H1 (cell line): ENCODE measurements around the gene RIBC1. TPM values are rescaled to one million over a fixed set of nuclear protein-coding genes. Genes with fewer than 3 reads are reported as not detected.

Experiments used
- BRCA1 ChIP-seq: IDR thresholded peaks from 2 replicates; pipeline ENCODE4 v1.6.1; 2012; ENCODE audit warnings: low read depth, low read length, improper control_type of control experiment
- polyA plus RNA-seq, 7 experiments: library from polyadenylated mRNA; depleted of rRNA in 3 of 7; stranded (reverse) in 5 of 7; unstranded in 2 of 7; fragments of >200 nt in 5 of 7; fragments of 200-250 nt in 2 of 7; gene quantifications; 1 replicate in 5 of 7; 2 replicates in 1 of 7; 4 replicates in 1 of 7; pipeline versions ENCODE4 v1.2.1 to v1.2.3, GENCODE V29; 2011 to 2013; ENCODE audit warnings: missing spikeins in 2 of 7, mixed read lengths in 2 of 7
- total RNA-seq: library from RNA; stranded (reverse); fragmentation: NEBNext Ultra II Directional; extraction: Animal tissue kit (Norgen Biotek cat#: 25700); gene quantifications from 2 replicates; pipeline ENCODE4 v1.2.1, GENCODE V29; 2021

RIBC1 gene
- total and polyA plus RNA-seq, 2 of the 8 experiments (the other 6 are each of a cell fraction or from before 2014, with no cell fraction given): 0.41 to 0.97 TPM

DNA sequence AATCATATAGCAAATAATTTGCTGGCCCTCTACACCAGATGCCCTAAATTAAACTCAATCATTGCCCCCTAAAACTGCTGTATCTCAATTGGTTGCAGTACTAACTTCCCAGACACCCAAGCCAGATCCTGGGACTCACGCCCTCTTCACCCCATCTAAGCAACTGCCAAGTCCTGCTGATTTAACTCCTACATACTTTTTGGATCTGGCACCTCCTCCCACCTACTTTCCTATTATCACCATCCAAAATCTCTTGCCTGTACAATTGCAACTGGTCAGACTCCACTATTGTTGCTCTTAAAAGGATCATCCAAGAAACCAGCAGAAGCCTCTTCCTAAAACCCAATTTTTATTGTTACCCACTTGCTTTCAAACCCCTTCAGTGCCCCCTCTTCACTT lies 16.2 kb downstream of the RIBC1 start (continued):
- no peak for TF ChIP-seq BRCA1
